Prostate gland (tissue), 2 donors: ENCODE results near the gene ASCL4.

ENCODE experiments used
- POLR2A ChIP-seq: fragments of 450-650 bp; IDR thresholded peaks from one replicate; pipeline ENCODE4 v1.6.1; 2016; ENCODE audit warnings: antibody characterized with exemption, mild to moderate bottlenecking
- POLR2AphosphoS5 ChIP-seq: sonication (generic); formaldehyde crosslinking; IDR thresholded peaks from one replicate; pipeline ENCODE4 v1.6.1; 2017; ENCODE audit warnings: antibody characterized with exemption
- TF ChIP-seq, protein P1 (sequence below), 4 experiments: fragments of 200-600 bp in 2 of 4; fragments of 450-650 bp in 2 of 4; sonication (generic) in 2 of 4; IDR thresholded peaks; 1 replicate in 3 of 4; 2 replicates in 1 of 4; pipeline ENCODE4 v1.5.1; 2016 to 2019; ENCODE audit warnings: antibody characterized with exemption in 4 of 4, mild to moderate bottlenecking in 2 of 4, moderate library complexity in 2 of 4

DNA sequence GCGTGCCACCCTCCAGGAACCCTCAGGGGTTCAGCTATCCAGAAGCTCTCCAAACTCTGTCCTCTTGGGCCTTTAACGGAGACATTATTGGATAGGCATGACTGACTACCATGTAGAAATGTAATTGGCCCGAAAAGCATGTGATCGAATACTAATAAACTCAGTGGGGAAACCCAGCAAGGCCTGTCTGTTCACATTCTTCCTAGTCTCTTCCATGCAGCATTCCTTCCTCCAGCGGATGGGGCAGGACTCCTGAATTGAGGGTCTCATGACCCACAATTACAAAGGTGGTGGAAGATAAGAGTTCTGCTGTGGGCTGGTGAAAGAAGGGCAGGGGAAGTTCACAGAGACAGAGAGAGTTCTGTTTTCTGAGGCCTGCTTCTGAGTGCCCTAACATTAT lies 7.0 kb upstream of the ASCL4 start:
- TF ChIP-seq, protein P1, sequence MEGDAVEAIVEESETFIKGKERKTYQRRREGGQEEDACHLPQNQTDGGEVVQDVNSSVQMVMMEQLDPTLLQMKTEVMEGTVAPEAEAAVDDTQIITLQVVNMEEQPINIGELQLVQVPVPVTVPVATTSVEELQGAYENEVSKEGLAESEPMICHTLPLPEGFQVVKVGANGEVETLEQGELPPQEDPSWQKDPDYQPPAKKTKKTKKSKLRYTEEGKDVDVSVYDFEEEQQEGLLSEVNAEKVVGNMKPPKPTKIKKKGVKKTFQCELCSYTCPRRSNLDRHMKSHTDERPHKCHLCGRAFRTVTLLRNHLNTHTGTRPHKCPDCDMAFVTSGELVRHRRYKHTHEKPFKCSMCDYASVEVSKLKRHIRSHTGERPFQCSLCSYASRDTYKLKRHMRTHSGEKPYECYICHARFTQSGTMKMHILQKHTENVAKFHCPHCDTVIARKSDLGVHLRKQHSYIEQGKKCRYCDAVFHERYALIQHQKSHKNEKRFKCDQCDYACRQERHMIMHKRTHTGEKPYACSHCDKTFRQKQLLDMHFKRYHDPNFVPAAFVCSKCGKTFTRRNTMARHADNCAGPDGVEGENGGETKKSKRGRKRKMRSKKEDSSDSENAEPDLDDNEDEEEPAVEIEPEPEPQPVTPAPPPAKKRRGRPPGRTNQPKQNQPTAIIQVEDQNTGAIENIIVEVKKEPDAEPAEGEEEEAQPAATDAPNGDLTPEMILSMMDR (IDR thresholded peaks at IDR 0.05), result no peak
- TF ChIP-seq POLR2A, result no peak
- TF ChIP-seq POLR2AphosphoS5, result no peak
